Measurements from ENCODE around the gene FBN3.

The FBN3 gene

GRCh38 chr19:8080832-8081231, 68.6 kb downstream of the FBN3 start:
- no peak for TF ChIP-seq GATA3 (IDR thresholded peaks at IDR 0.05; ENCODE audit: low read depth, low read length)
- TF ChIP-seq GATA2 (IDR thresholded peaks at IDR 0.05; ENCODE audit: low read depth, low read length): no peak

- TF ChIP-seq GATA3 (IDR thresholded peaks at IDR 0.05; ENCODE audit: low read depth, low read length) (no peak), GATA2 (IDR thresholded peaks at IDR 0.05; ENCODE audit: low read depth, low read length) (no peak)
These were observed 69.4 kb downstream of the FBN3 start for GRCh38 chr19:8079988-8080387.

DNA sequence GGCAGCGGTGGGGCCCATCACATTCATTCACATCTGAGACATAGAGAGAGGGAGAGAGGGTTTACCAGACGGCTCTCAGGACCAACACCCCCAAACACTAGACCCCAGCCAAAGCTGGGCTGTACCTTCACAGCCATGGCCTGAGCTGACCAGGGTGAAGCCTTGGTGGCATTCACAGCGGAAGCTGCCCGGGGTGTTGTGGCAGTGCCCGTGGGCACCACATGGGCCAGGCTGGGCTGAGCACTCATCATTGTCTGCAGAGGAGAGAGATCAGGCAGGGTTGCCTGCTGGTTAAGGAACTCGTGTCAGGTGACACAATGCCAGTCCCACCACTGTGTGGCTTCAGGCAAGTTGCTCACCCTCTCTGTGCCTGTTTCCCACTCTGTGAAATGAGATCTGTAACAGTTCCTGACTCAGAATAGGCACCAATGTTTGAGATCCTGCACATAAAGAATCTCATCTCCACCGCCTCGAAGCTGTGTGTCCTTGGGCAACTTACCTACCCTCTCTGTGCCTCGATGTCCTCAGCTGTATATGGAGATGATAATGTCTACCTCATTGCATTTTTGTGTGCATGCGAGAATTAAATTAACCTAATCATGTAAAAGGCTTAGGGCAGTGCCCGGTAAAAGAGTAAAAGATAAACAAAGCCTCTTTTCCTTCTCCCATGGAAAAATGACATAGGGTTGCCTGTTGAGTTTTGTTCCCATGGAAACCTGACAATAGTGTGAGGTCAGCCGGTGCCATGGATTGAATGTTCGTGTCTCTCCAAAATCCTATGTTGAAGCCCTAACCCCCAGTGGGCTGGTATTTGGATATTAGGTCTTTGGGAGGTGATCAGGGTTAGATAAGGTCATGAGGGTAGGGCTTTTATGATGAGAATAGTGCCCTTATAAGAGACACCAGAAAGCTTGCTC, 74.0 kb downstream of the FBN3 start:
- no peak for TF ChIP-seq GATA2 (IDR thresholded peaks at IDR 0.05; ENCODE audit: low read depth, low read length)
- TF ChIP-seq GATA3 (IDR thresholded peaks at IDR 0.05; ENCODE audit: low read depth, low read length): no peak

DNA sequence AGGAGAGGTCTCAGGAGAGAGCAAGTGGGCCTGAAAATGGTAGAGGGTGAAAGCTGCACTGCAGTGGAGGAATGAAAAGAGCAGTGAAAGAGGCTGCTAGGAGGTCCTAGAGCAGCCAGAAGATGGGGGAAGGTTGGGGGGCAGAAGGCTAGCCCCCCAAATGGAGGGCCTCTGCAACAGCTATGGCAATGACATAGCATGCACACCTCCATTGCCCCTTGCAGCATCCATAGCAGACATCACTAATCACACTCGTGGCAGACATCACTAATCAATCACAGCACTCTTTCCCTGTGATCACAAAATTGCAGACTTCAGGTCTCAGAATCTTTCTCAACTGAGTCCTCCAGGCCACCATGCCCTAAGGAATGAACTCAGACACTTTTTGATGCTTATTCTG, 74.9 kb downstream of the FBN3 start:
- TF ChIP-seq GATA2 (IDR thresholded peaks at IDR 0.05; ENCODE audit: low read depth, low read length): no peak
- no peak for TF ChIP-seq GATA3 (IDR thresholded peaks at IDR 0.05; ENCODE audit: low read depth, low read length)

GRCh38 chr19:8071912-8072311, 77.5 kb downstream of the FBN3 start:
- TF ChIP-seq GATA2 (IDR thresholded peaks at IDR 0.05; ENCODE audit: low read depth, low read length) (no peak), GATA3 (IDR thresholded peaks at IDR 0.05; ENCODE audit: low read depth, low read length) (no peak)

DNA sequence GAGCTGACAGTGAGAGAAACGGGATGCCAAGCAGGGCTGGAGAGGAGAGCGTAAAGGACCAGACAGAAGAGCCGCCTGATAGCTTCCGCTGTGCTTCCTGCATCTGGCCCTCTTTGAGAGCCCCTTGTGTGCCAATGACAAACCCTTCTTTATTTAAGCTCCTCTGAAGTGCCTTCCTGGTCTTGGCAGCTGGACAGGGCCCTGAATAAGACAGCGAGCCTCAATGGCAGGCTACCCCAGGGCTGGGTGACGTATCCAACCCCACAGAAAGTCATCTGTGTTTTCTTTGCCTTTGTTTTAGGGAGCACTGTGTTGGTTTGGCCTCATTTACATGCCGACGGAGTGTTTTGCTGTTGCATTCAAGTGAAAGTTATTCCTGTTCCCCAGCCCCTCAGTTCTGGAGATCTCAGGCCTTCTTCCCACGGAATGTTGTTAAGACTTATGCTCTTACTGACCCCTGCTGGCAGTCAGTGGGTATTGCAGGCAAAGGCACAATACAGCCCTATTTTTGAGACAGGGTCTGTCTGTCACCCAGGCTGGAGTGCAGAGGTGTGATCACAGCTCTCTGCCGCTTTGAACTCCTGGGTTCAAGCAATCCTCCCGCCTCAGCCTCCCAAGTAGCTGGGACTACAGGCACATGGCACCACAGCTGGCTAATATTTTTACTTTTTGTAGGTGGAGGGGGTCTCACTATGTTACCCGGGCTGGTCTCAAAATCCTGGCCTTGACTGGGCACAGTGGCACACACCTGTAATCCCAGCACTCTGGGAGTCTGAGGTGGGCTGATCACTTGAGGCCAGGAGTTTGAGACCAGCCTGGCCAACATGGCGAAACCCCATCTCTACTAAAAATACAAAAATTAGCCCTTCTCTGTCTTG, 80.1 kb downstream of the FBN3 start:
- no peak for TF ChIP-seq GATA3 (IDR thresholded peaks at IDR 0.05; ENCODE audit: low read depth, low read length)
- TF ChIP-seq GATA2 (IDR thresholded peaks at IDR 0.05; ENCODE audit: low read depth, low read length): no peak

DNA sequence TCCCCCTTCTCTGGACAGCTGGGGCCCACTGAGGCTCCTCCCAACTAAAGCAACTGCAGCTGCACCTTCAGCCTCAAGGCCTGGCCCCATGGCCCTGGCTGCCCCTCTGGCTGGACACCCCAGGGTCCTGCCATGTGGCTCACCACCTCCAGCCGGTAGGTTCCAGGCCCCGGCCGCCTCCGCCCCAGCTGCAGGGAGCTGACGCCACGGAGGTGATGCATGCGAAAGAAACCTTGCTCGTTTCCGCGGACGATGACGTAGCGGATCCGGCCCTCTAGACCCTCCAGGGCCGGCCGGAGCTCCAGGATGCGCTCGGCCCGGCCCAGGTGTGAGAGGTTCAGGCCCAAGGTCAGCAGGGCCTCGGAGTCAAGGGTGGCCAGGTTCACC, 83.5 kb downstream of the FBN3 start:
- TF ChIP-seq GATA2 (IDR thresholded peaks at IDR 0.05; ENCODE audit: low read depth, low read length): no peak
- TF ChIP-seq GATA3 (IDR thresholded peaks at IDR 0.05; ENCODE audit: low read depth, low read length): no peak

DNA sequence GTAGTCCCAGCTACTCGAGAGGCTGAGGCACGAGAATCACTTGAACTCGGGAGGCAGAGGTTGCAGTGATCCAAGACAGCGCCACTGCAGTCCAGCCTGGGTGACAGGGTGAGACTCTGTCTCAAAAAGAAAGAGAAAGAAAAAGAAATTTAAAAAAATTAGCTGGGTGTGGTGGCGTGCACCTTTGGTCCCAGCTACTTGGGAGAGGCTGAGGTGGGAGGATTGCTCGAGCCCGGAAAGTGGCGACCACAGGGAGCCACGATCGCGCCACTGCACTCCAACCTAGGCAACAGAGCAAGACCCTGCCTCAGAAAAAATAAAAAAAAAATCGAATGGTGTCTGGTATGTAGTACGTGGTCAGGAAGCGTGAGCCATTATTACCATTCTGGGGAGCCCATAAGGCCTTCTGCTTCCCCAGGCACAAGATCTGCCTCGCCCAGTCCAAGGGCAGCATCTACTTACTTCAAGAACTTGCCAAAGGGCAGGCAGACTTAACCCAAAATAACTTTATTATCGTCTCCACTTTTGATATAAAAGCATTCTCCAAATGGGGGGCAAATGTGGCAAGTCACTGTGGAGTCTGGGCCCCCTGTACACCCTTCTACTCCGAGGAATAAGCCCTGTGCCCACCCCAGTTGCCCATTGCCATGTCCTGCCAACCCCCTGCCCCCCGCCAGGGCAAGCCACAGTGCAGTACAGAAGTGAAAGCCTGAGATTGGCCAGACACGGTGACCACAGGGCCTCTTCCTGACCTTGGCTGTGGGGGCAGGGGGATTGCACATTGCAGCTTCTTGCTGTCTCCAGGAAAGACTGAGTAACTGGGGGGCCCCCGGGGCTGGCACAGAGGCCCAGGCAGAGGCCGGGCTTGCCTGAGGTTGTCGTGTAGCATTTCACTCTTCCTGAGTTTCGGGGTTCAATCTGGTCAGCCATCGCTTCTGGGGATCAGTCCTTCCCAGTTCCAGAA, 84.2 kb downstream of the FBN3 start:
- TF ChIP-seq GATA2 (IDR thresholded peaks at IDR 0.05; ENCODE audit: low read depth, low read length): no peak
- TF ChIP-seq GATA3 (IDR thresholded peaks at IDR 0.05; ENCODE audit: low read depth, low read length): no peak

DNA sequence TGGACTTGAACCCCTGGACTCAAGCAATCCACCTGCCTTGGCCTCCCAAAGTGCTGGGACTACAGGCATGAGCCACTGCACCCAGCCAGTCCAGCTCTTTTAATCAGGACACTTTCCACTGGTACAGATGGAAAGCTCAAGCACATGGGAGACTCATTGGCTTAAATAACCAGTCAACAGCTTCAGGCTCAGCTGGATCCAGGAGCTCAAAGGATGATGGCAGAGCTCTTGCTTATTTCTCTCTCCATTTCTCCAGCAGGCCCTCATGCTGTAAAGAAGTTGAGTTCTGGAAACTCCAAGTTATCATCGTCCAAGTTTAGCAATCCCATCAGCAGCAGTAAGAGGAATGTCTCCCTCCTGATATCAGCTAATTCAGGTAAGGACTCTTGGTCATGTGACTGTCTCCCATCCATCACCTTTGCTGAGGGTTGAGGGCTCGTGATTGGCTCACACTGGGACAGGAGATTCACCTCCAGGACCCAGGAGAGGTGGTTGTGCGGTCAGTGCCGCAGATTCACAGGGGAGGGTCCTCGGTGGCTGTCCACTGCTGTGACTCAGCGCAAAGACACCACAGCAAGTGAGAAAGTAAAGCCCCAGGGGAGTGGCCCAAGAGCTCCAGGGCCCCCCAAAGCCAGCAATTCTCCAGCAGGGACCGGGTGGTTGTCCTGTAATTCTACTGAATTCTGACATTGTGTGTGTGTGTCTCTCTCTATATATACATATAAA, 91.7 kb downstream of the FBN3 start:
- TF ChIP-seq GATA2 (IDR thresholded peaks at IDR 0.05; ENCODE audit: low read depth, low read length): no peak
- no peak for TF ChIP-seq GATA3 (IDR thresholded peaks at IDR 0.05; ENCODE audit: low read depth, low read length)

GRCh38 chr19:8056533-8056932, 92.9 kb downstream of the FBN3 start:
- no peak for TF ChIP-seq GATA2 (IDR thresholded peaks at IDR 0.05; ENCODE audit: low read depth, low read length)
- no peak for TF ChIP-seq GATA3 (IDR thresholded peaks at IDR 0.05; ENCODE audit: low read depth, low read length)

- TF ChIP-seq GATA2 (IDR thresholded peaks at IDR 0.05; ENCODE audit: low read depth, low read length) (no peak), GATA3 (IDR thresholded peaks at IDR 0.05; ENCODE audit: low read depth, low read length) (no peak)
These were observed 95.2 kb downstream of the FBN3 start for GRCh38 chr19:8054169-8054568.

GRCh38 chr19:8052464-8052859, 96.9 kb downstream of the FBN3 start, which contains the start of gene CCL25:
CCL25 (plus strand) TSS chr19:8052760; CDS start chr19:8053050, 290 bp downstream.
- TF ChIP-seq GATA2 (IDR thresholded peaks at IDR 0.05; ENCODE audit: low read depth, low read length) (no peak), GATA3 (IDR thresholded peaks at IDR 0.05; ENCODE audit: low read depth, low read length) (no peak)

All from SH-SY5Y (cell line).